HG02610 (cell line): ENCODE results near the gene NCSTN.

ENCODE experiments used
- ATAC-seq: cut with Tn5 transposase; IDR thresholded peaks from one replicate; pipeline ENCODE4 v1.9.1; 2021; ENCODE audit warnings: mild to moderate bottlenecking, moderate library complexity; ENCODE audit not compliant: unreplicated experiment

The NCSTN gene

GRCh38 chr1:160342953-160343869, at the start of gene NCSTN, which contains the start of gene COPA:
NCSTN (plus strand) TSS chr1:160343383; CDS start chr1:160343397, 14 bp downstream.
COPA (minus strand) TSS chr1:160343250; CDS start chr1:160343170, 80 bp downstream.
- ATAC-seq = peak; percentile 94

GRCh38 chr1:160296036-160296435, 47.1 kb upstream of the NCSTN start:
- no peak for ATAC-seq

GRCh38 chr1:160300173-160300572, 43.0 kb upstream of the NCSTN start:
- ATAC-seq = no peak

- ATAC-seq = no peak
These were observed 35.9 kb upstream of the NCSTN start for GRCh38 chr1:160307118-160307791.

- ATAC-seq = no peak
These were observed 34.6 kb upstream of the NCSTN start for GRCh38 chr1:160308451-160309184.

- no peak for ATAC-seq
These were observed 34.0 kb upstream of the NCSTN start for GRCh38 chr1:160309185-160309557.

GRCh38 chr1:160309571-160309970, 33.6 kb upstream of the NCSTN start:
- ATAC-seq = no peak

GRCh38 chr1:160315359-160315758, 27.8 kb upstream of the NCSTN start:
- ATAC-seq = no peak

- ATAC-seq = no peak
These were observed 20.4 kb upstream of the NCSTN start for GRCh38 chr1:160322831-160323230.

- no peak for ATAC-seq
These were observed 17.9 kb upstream of the NCSTN start for GRCh38 chr1:160325252-160325651.

GRCh38 chr1:160326418-160326817, 16.8 kb upstream of the NCSTN start:
- no peak for ATAC-seq

GRCh38 chr1:160328184-160328583, 15.0 kb upstream of the NCSTN start:
- no peak for ATAC-seq

- ATAC-seq = no peak
These were observed 13.1 kb upstream of the NCSTN start for GRCh38 chr1:160330119-160330518.

- no peak for ATAC-seq
These were observed 10.7 kb upstream of the NCSTN start for GRCh38 chr1:160332516-160332915.

- ATAC-seq = no peak
These were observed 4.6 kb upstream of the NCSTN start for GRCh38 chr1:160338580-160338979.

GRCh38 chr1:160340146-160340545, 3.0 kb upstream of the NCSTN start:
- no peak for ATAC-seq

- no peak for ATAC-seq
These were observed 2.3 kb upstream of the NCSTN start for GRCh38 chr1:160340866-160341265.

- no peak for ATAC-seq
These were observed 657 bp upstream of the NCSTN start for GRCh38 chr1:160342526-160342925.

GRCh38 chr1:160344241-160344640, 1.1 kb downstream of the NCSTN start:
- no peak for ATAC-seq

GRCh38 chr1:160344936-160345335, 1.8 kb downstream of the NCSTN start:
- no peak for ATAC-seq

GRCh38 chr1:160346463-160346862, 3.3 kb downstream of the NCSTN start:
- ATAC-seq = no peak
